Upper lobe of left lung (tissue), 6 donors: Measurements from ENCODE around the gene XPC. TPM values are rescaled to one million over a fixed set of nuclear protein-coding genes. Genes with fewer than 3 reads are reported as not detected.

Experiments used
- ATAC-seq, 2 donors: fragments of 200-7000 bp; cut with Tn5 transposase; one replicate each; pipeline ENCODE4 v1.9.1; 2022; ENCODE audit warnings: mild to moderate bottlenecking in 2 of 2, moderate library complexity in 2 of 2; ENCODE audit not compliant: low FRiP score in 2 of 2
- DNase-seq, 2 donors: peaks; one replicate each; pipeline ENCODE4 v3.0.0-alpha.2; 2019 to 2020
- H3K27ac ChIP-seq, 4 donors: fragments of 200-600 bp; sonication (generic); one replicate each; pipeline ENCODE4 v1.5.1; 2016 to 2019
- H3K27me3 ChIP-seq, 4 donors: fragments of 200-600 bp; sonication (generic); one replicate each; pipeline ENCODE4 v1.5.1; 2017 to 2019
- H3K36me3 ChIP-seq, 4 donors: fragments of 200-600 bp; sonication (generic); one replicate each; pipeline ENCODE4 v1.5.1; 2016 to 2019
- H3K4me1 ChIP-seq, 4 donors: fragments of 200-600 bp; sonication (generic); one replicate each; pipeline ENCODE4 v1.5.1; 2018 to 2019
- H3K4me3 ChIP-seq, 4 donors: fragments of 200-600 bp; sonication (generic); one replicate each; pipeline ENCODE4 v1.5.1; 2017 to 2019; ENCODE audit warnings: mild to moderate bottlenecking in 2 of 4, moderate library complexity in 1 of 4
- H3K9me3 ChIP-seq, 4 donors: fragments of 200-600 bp; sonication (generic); one replicate each; pipeline ENCODE4 v1.5.1; 2018 to 2019
- CTCF ChIP-seq, 6 experiments: fragments of 450-650 bp in 4 of 6; fragments of 200-600 bp in 2 of 6; sonication (generic) in 2 of 6; IDR thresholded peaks; one replicate each; pipeline ENCODE4 v1.5.1; 2016 to 2019; ENCODE audit warnings: antibody characterized with exemption in 6 of 6
- EP300 ChIP-seq, 4 donors: sonication (generic); formaldehyde crosslinking; IDR thresholded peaks; one replicate each; pipeline ENCODE4 v1.5.1; 2017; ENCODE audit warnings: antibody characterized with exemption in 4 of 4, control low read depth in 2 of 4
- POLR2A ChIP-seq, 4 donors: fragments of 450-650 bp; IDR thresholded peaks; one replicate each; pipeline ENCODE4 v1.5.1; 2016 to 2017; ENCODE audit warnings: antibody characterized with exemption in 4 of 4, mild to moderate bottlenecking in 2 of 4
- POLR2AphosphoS5 ChIP-seq, 2 donors: sonication (generic); formaldehyde crosslinking; IDR thresholded peaks; one replicate each; pipeline ENCODE4 v1.5.1; 2017; ENCODE audit warnings: antibody characterized with exemption in 2 of 2
- WGBS, 2 donors: methylation state at CpG; one replicate each; pipeline ENCODE4 v1.1.5; 2017 to 2018; 5-methylcytosine and 5-hydroxymethylcytosine counted together
- total RNA-seq, 6 donors: library from RNA; depleted of rRNA in 4 of 6; stranded (reverse); fragments of >200 nt in 4 of 6; gene quantifications; one replicate each; pipeline versions ENCODE4 v1.1.0 to v1.2.1, GENCODE V29; 2016 to 2021
- donor health status: DM: no; HTN: no; CAD: no; lungs with moderate emphysema.
- donor health status: DM: no; HTN: yes; CAD: no; lungs with severe emphysema.

XPC gene
- total RNA-seq, 6 donors from 2014 or later: 33.8 to 87.0 (median 46.6) TPM

- peak overlapping the region; percentile 86 to 93 (median 88) for H3K27ac ChIP-seq
- H3K4me3 ChIP-seq: peak overlapping the region in 1 of 4 donors; percentile 7
- H3K36me3 ChIP-seq: peaks cover 0 to 78% (median 45%) of the 10 kb centered on the region in 4 donors
Measured at GRCh38 chr3:14143271-14144225, 34.9 kb downstream of the XPC start.

GRCh38 chr3:14142567-14143270 is 35.7 kb downstream of the XPC start:
- no peak for ATAC-seq
- Histone ChIP-seq H3K4me3 (no peak overlapping the region), H3K27ac (peak overlapping the region; percentile 86 to 93 (median 88)), H3K27me3 (no peaks in the 10 kb centered on the region), H3K36me3 (peaks cover 3 to 78% (median 44%) of the 10 kb centered on the region in 4 donors), H3K9me3 (no peaks in the 10 kb centered on the region), H3K4me1 (peaks cover 32 to 54% (median 42%) of the 10 kb centered on the region in 4 donors)
- WGBS, 2 donors: 58 to 59% methylated on average over 8 of the region's 8 CpGs
- no peak for TF ChIP-seq POLR2A (IDR thresholded peaks at IDR 0.05)
- TF ChIP-seq CTCF (IDR thresholded peaks at IDR 0.05): no peak
- no peak for DNase-seq

More at GRCh38 chr3:14143271-14144225, 34.9 kb downstream of the XPC start:
- Histone ChIP-seq H3K9me3 (no peaks in the 10 kb centered on the region), H3K27me3 (no peaks in the 10 kb centered on the region), H3K4me1 (peaks cover 32 to 54% (median 42%) of the 10 kb centered on the region in 4 donors)
- DNase-seq (peak in 1 of 2 donors; percentile 73), ATAC-seq (peak; percentile 79 to 80)
- TF ChIP-seq CTCF (IDR thresholded peaks at IDR 0.05) (no peak), POLR2A (IDR thresholded peaks at IDR 0.05) (no peak), POLR2AphosphoS5 (IDR thresholded peaks at IDR 0.05) (peak; percentile 58 to 62), EP300 (IDR thresholded peaks at IDR 0.05) (peak in 2 of 4 donors; percentile 39 to 76)
- 53 to 56% methylated on average over 6 to 7 of the region's 7 CpGs for WGBS, 2 donors

- WGBS, 2 donors: 86 to 90% methylated on average over 14 to 19 of the region's 19 CpGs
Measured at GRCh38 chr3:14141602-14142341, 36.6 kb downstream of the XPC start.

More at GRCh38 chr3:14141602-14142341, 36.6 kb downstream of the XPC start:
- TF ChIP-seq POLR2A (IDR thresholded peaks at IDR 0.05) (no peak), POLR2AphosphoS5 (IDR thresholded peaks at IDR 0.05) (no peak), CTCF (IDR thresholded peaks at IDR 0.05) (no peak), EP300 (IDR thresholded peaks at IDR 0.05) (no peak)
- H3K4me1 ChIP-seq: peaks cover 32 to 51% (median 41%) of the 10 kb centered on the region in 4 donors
- no peaks in the 10 kb centered on the region for H3K9me3 ChIP-seq
- peak in 1 of 2 donors; percentile 15 for DNase-seq
- H3K4me3 ChIP-seq: no peak overlapping the region
- peak overlapping the region; percentile 86 to 93 (median 88) for H3K27ac ChIP-seq
- ATAC-seq: no peak
- peaks cover 3 to 78% (median 44%) of the 10 kb centered on the region in 4 donors for H3K36me3 ChIP-seq
- H3K27me3 ChIP-seq: no peaks in the 10 kb centered on the region
